Measurements from ENCODE around the gene FKRP. TPM values are rescaled to one million over a fixed set of nuclear protein-coding genes. Genes with fewer than 3 reads are reported as not detected.

Gene FKRP
- total and polyA plus RNA-seq, 2 of the 13 experiments (the other 11 are each of a cell fraction or from before 2014, with no cell fraction given): 7.3 to 9.8 TPM

- TF ChIP-seq PATZ1 (CRISPR knock-in tag; IDR thresholded peaks at IDR 0.05): peak; percentile 87
- no peak for TF ChIP-seq ZNF101 (CRISPR knock-in tag; IDR thresholded peaks at IDR 0.05; ENCODE audit: borderline replicate concordance, low read depth)
- TF ChIP-seq FOXA1 (IDR thresholded peaks at IDR 0.05): no peak
- no peak for TF ChIP-seq FOXA1 (CRISPR knock-in tag; IDR thresholded peaks at IDR 0.05)
- no peak for TF ChIP-seq ZNF362 (CRISPR knock-in tag; IDR thresholded peaks at IDR 0.05; ENCODE audit: borderline replicate concordance)
- TF ChIP-seq ZFP41 (CRISPR knock-in tag; IDR thresholded peaks at IDR 0.05; ENCODE audit: borderline replicate concordance): no peak
- no peak for TF ChIP-seq HNF1A (IDR thresholded peaks at IDR 0.05; ENCODE audit: low read depth)
- TF ChIP-seq HNF1A (CRISPR knock-in tag; IDR thresholded peaks at IDR 0.05; ENCODE audit: borderline replicate concordance): peak; percentile 52; the same call in 1 of the 2 replicates
- TF ChIP-seq MAF1 (CRISPR knock-in tag; IDR thresholded peaks at IDR 0.05; ENCODE audit: borderline replicate concordance): 0 out of 2 replicates have a peak, but pooled peaks have one; percentile 9
- no peak; a peak in 1 of 4 replicates for TF ChIP-seq KLF16 (CRISPR knock-in tag; IDR thresholded peaks at IDR 0.05)
- peak; percentile 24; the same call in 1 of the 2 replicates for TF ChIP-seq MAZ (IDR thresholded peaks at IDR 0.05; ENCODE audit: borderline replicate concordance, low read depth, low read length)
- peak; percentile 75; the same call in 1 of the 2 replicates for TF ChIP-seq MAZ (CRISPR knock-in tag; IDR thresholded peaks at IDR 0.05; ENCODE audit: low read depth)
- 0 out of 2 replicates have a peak, but pooled peaks have one; percentile 32 for TF ChIP-seq ZSCAN5A (CRISPR knock-in tag; IDR thresholded peaks at IDR 0.05; ENCODE audit: borderline replicate concordance)
- TF ChIP-seq ZNF563 (CRISPR knock-in tag; IDR thresholded peaks at IDR 0.05): peak; percentile 51; the same call in 1 of the 2 replicates
- no peak for TF ChIP-seq LCORL (IDR thresholded peaks at IDR 0.05)
- no peak for TF ChIP-seq LCORL (CRISPR knock-in tag; IDR thresholded peaks at IDR 0.05)
- peak; percentile 54; the same call in 1 of the 2 replicates for TF ChIP-seq TAF1 (CRISPR knock-in tag; IDR thresholded peaks at IDR 0.05)
- 0 out of 2 replicates have a peak, but pooled peaks have one; percentile 17 for TF ChIP-seq KDM3A (CRISPR knock-in tag; IDR thresholded peaks at IDR 0.05; ENCODE audit: low read depth)
Measured at GRCh38 chr19:46713781-46714443, 31.9 kb upstream of the FKRP start (continued).
